WTC11 (cell line): ENCODE results near the gene ZSWIM3. TPM values are rescaled to one million over a fixed set of nuclear protein-coding genes. Genes with fewer than 3 reads are reported as not detected.

ENCODE experiments used
- ATAC-seq: fragments of 200-7000 bp; cut with Tn5 transposase; 2 replicates; pipeline ENCODE4 v1.10.0; 2021; ENCODE audit warnings: mild to moderate bottlenecking, moderate library complexity
- CTCF ChIA-PET: fragments of 300-600 bp; sonication (Branson Sonifier 250); formaldehyde crosslinking; loops from one replicate; lab custom pipeline; 2021; ENCODE audit warnings: antibody characterized with exemption; lab: Charles Lee
- POLR2A ChIA-PET: fragments of 350-600 bp; sonication (Branson Sonifier 250); formaldehyde crosslinking; loops from one replicate; lab custom pipeline; 2021; ENCODE audit warnings: antibody characterized with exemption; lab: Charles Lee
- DNase-seq: peaks from one replicate; pipeline ENCODE4 v3.0.0; 2021; ENCODE audit warnings: low spot score
- H3K27ac Mint-ChIP-seq: 2 replicates; pipeline ENCODE4 v1.8.0; 2021; ENCODE audit warnings: mixed read lengths
- H3K27me3 Mint-ChIP-seq: 2 replicates; pipeline ENCODE4 v1.8.0; 2021; ENCODE audit warnings: low read depth, mild to moderate bottlenecking, moderate library complexity, mixed read lengths
- H3K36me3 Mint-ChIP-seq: 2 replicates; pipeline ENCODE4 v1.8.0; 2021; ENCODE audit warnings: mixed read lengths
- H3K4me1 Mint-ChIP-seq: 2 replicates; pipeline ENCODE4 v1.8.0; 2022; ENCODE audit warnings: mixed read lengths
- H3K4me3 Mint-ChIP-seq: 2 replicates; pipeline ENCODE4 v1.8.0; 2021; ENCODE audit warnings: mild to moderate bottlenecking, moderate library complexity, mixed read lengths
- H3K9me3 Mint-ChIP-seq: 2 replicates; pipeline ENCODE4 v1.8.0; 2021; ENCODE audit warnings: mixed read lengths
- ARID4B ChIP-seq: sonication (generic); formaldehyde crosslinking; IDR thresholded peaks from 2 replicates; pipeline ENCODE4 v1.8.0; 2023; ENCODE audit warnings: missing genetic modification reagents, mild to moderate bottlenecking, borderline replicate concordance
- ELF4 ChIP-seq: sonication (generic); formaldehyde crosslinking; IDR thresholded peaks from 2 replicates; pipeline ENCODE4 v1.8.1; 2022; ENCODE audit warnings: low read depth, mild to moderate bottlenecking, moderate library complexity, missing genetic modification reagents
- ESRRA ChIP-seq: sonication (generic); formaldehyde crosslinking; IDR thresholded peaks from 2 replicates; pipeline ENCODE4 v1.8.1; 2022; ENCODE audit warnings: mild to moderate bottlenecking, missing genetic modification reagents, borderline replicate concordance
- FOXK1 ChIP-seq: sonication (generic); formaldehyde crosslinking; IDR thresholded peaks from 2 replicates; pipeline ENCODE4 v1.8.0; 2022; ENCODE audit warnings: mild to moderate bottlenecking, moderate library complexity, missing genetic modification reagents
- FOXP4 ChIP-seq: sonication (generic); formaldehyde crosslinking; IDR thresholded peaks from 2 replicates; pipeline ENCODE4 v1.8.0; 2022; ENCODE audit warnings: mild to moderate bottlenecking, missing genetic modification reagents
- JAZF1 ChIP-seq: fragments of 250-450 bp; sonication (Bioruptor Pico); IDR thresholded peaks from 2 replicates; pipeline ENCODE4 v1.9.0; 2021; ENCODE audit warnings: moderate library complexity, mild to moderate bottlenecking, inconsistent platforms
- MAX ChIP-seq: sonication (generic); formaldehyde crosslinking; IDR thresholded peaks from 2 replicates; pipeline ENCODE4 v1.8.0; 2022; ENCODE audit warnings: mild to moderate bottlenecking, missing genetic modification reagents
- MYBL2 ChIP-seq: sonication (generic); formaldehyde crosslinking; IDR thresholded peaks from 2 replicates; pipeline ENCODE4 v1.8.1; 2023; ENCODE audit warnings: mild to moderate bottlenecking, moderate library complexity, missing genetic modification reagents
- NFATC4 ChIP-seq: fragments of 250-450 bp; sonication (Bioruptor Pico); IDR thresholded peaks from 2 replicates; pipeline ENCODE4 v1.9.0; 2021; ENCODE audit warnings: mild to moderate bottlenecking
- PREB ChIP-seq: sonication (generic); formaldehyde crosslinking; IDR thresholded peaks from 2 replicates; pipeline ENCODE4 v1.8.1; 2022; ENCODE audit warnings: mild to moderate bottlenecking, missing genetic modification reagents, moderate library complexity, borderline replicate concordance
- PRRX2 ChIP-seq: fragments of 250-450 bp; sonication (Bioruptor Pico); IDR thresholded peaks from 2 replicates; pipeline ENCODE4 v1.8.0; 2021; ENCODE audit warnings: mild to moderate bottlenecking
- SMAD4 ChIP-seq: sonication (generic); formaldehyde crosslinking; IDR thresholded peaks from 2 replicates; pipeline ENCODE4 v1.8.0; 2022; ENCODE audit warnings: mild to moderate bottlenecking, missing genetic modification reagents
- TEAD1 ChIP-seq: sonication (generic); formaldehyde crosslinking; IDR thresholded peaks from 2 replicates; pipeline ENCODE4 v1.8.0; 2022; ENCODE audit warnings: mild to moderate bottlenecking, missing genetic modification reagents
- ZBTB43 ChIP-seq: sonication (generic); formaldehyde crosslinking; IDR thresholded peaks from 2 replicates; pipeline ENCODE4 v1.8.1; 2023; ENCODE audit warnings: mild to moderate bottlenecking, missing genetic modification reagents
- ZNF232 ChIP-seq: sonication (generic); formaldehyde crosslinking; IDR thresholded peaks from 2 replicates; pipeline ENCODE4 v1.8.0; 2022; ENCODE audit warnings: mild to moderate bottlenecking, missing genetic modification reagents
- ZNF281 ChIP-seq: sonication (generic); formaldehyde crosslinking; IDR thresholded peaks from 2 replicates; pipeline ENCODE4 v1.8.0; 2023; ENCODE audit warnings: mild to moderate bottlenecking, missing genetic modification reagents
- ZNF425 ChIP-seq: fragments of 250-450 bp; sonication (Bioruptor Pico); conservative IDR thresholded peaks from 2 replicates; pipeline ENCODE4 v1.9.0; 2021; ENCODE audit warnings: mild to moderate bottlenecking
- ZNF512 ChIP-seq: sonication (generic); formaldehyde crosslinking; IDR thresholded peaks from 2 replicates; pipeline ENCODE4 v1.8.1; 2022; ENCODE audit warnings: missing genetic modification reagents, borderline replicate concordance
- ZNF671 ChIP-seq: fragments of 250-450 bp; sonication (Bioruptor Pico); IDR thresholded peaks from 2 replicates; pipeline ENCODE4 v1.8.0; 2021; ENCODE audit warnings: mild to moderate bottlenecking
- total RNA-seq: library from RNA; stranded (reverse); gene quantifications from 3 replicates; pipeline ENCODE4 v1.2.3, GENCODE V29; 2021

Gene ZSWIM3
- total RNA-seq, 1 experiment from 2014 or later: 3.4 TPM

GRCh38 chr20:45886590-45887345, 29.4 kb downstream of the ZSWIM3 start:
- H3K27ac Mint-ChIP-seq: no peak overlapping the region
- H3K36me3 Mint-ChIP-seq: peaks cover 23% of the 10 kb centered on the region
- POLR2A ChIA-PET: no interaction called here
- CTCF ChIA-PET: no interaction called here
- no peaks in the 10 kb centered on the region; the same call in 1 of the 2 replicates for H3K27me3 Mint-ChIP-seq
- H3K4me1 Mint-ChIP-seq: peaks cover 11% of the 10 kb centered on the region; the same call in 1 of the 2 replicates
- no peak for ATAC-seq
- H3K9me3 Mint-ChIP-seq: no peaks in the 10 kb centered on the region
- DNase-seq: no peak
- H3K4me3 Mint-ChIP-seq: no peak overlapping the region
- no peak for TF ChIP-seq NFATC4 (CRISPR knock-in tag)
- no peak for TF ChIP-seq PRRX2 (CRISPR knock-in tag)
- TF ChIP-seq MYBL2 (CRISPR knock-in tag): no peak
- TF ChIP-seq ESRRA (CRISPR knock-in tag): no peak
- TF ChIP-seq ZNF512 (CRISPR knock-in tag): no peak
- no peak for TF ChIP-seq ZNF425 (CRISPR knock-in tag)
- TF ChIP-seq MAX (CRISPR knock-in tag): no peak
- no peak for TF ChIP-seq ZBTB43 (CRISPR knock-in tag)
- no peak for TF ChIP-seq PREB
- TF ChIP-seq ZNF232 (CRISPR knock-in tag): no peak
- no peak for TF ChIP-seq SMAD4 (CRISPR knock-in tag)
- TF ChIP-seq ZNF671 (CRISPR knock-in tag): no peak
- TF ChIP-seq JAZF1 (CRISPR knock-in tag): no peak
- no peak for TF ChIP-seq FOXP4 (CRISPR knock-in tag)
- no peak for TF ChIP-seq FOXK1 (CRISPR knock-in tag)

- no peak for ATAC-seq
- TF ChIP-seq ELF4 (CRISPR knock-in tag) (no peak), ZNF281 (CRISPR knock-in tag) (no peak), ARID4B (no peak), TEAD1 (CRISPR knock-in tag) (no peak)
Measured at GRCh38 chr20:45887346-45887715, 29.9 kb downstream of the ZSWIM3 start, which contains the start of gene SPATA25. Gene SPATA25, minus strand, starts transcription at chr20:45887622. Its CDS starts 32 bp downstream, at chr20:45887590.

More at GRCh38 chr20:45887346-45887715, 29.9 kb downstream of the ZSWIM3 start, which contains the start of gene SPATA25:
- no peak within 1 kb of the TSS for H3K27ac Mint-ChIP-seq
- ChIA-PET CTCF (no interaction called here), POLR2A (no interaction called here)
- H3K4me1 Mint-ChIP-seq: peaks cover 11% of the 10 kb centered on the region
- no peaks in the 10 kb centered on the region for H3K9me3 Mint-ChIP-seq
- H3K27me3 Mint-ChIP-seq: no peaks in the 10 kb centered on the region; the same call in 1 of the 2 replicates
- no peak within 1 kb of the TSS for H3K4me3 Mint-ChIP-seq
- DNase-seq: no peak
- H3K36me3 Mint-ChIP-seq: peaks cover 22% of the 10 kb centered on the region
